Smooth muscle cell (in vitro differentiated cells): ENCODE results near the gene BTBD3. TPM values are rescaled to one million over a fixed set of nuclear protein-coding genes. Genes with fewer than 3 reads are reported as not detected.
A peak's percentile ranks its signal among the peaks of the same experiment; 100 is the strongest.

Source experiments
- DNase-seq: peaks from one replicate; lab custom pipeline; 2025; ENCODE audit not compliant: unreplicated experiment; lab: John Stamatoyannopoulos, UW
- H2AFZ ChIP-seq: fragments of 200-600 bp; sonication (generic); 2 replicates; pipeline ENCODE4 v1.6.0; 2016; ENCODE audit warnings: antibody characterized with exemption, low read depth, mild to moderate bottlenecking
- H3F3A ChIP-seq: fragments of 200-600 bp; sonication (generic); 2 replicates; pipeline ENCODE4 v1.6.0; 2017; ENCODE audit warnings: antibody characterized with exemption, low read depth
- H3K27ac ChIP-seq: fragments of 200-600 bp; sonication (generic); 2 replicates; pipeline ENCODE4 v1.5.1; 2016; ENCODE audit warnings: low read depth, mild to moderate bottlenecking
- H3K27me3 ChIP-seq: fragments of 200-600 bp; sonication (generic); 2 replicates; pipeline ENCODE4 v1.6.1; 2016; ENCODE audit warnings: low read depth, mild to moderate bottlenecking
- H3K36me3 ChIP-seq: fragments of 200-600 bp; sonication (generic); 2 replicates; pipeline ENCODE4 v1.5.1; 2016; ENCODE audit warnings: low read depth
- H3K4me1 ChIP-seq: fragments of 200-600 bp; sonication (generic); 2 replicates; pipeline ENCODE4 v1.5.1; 2016; ENCODE audit warnings: low read depth
- H3K4me2 ChIP-seq: fragments of 200-600 bp; sonication (generic); 2 replicates; pipeline ENCODE4 v1.6.0; 2016; ENCODE audit warnings: mild to moderate bottlenecking
- H3K4me3 ChIP-seq: fragments of 200-600 bp; sonication (generic); 2 replicates; pipeline ENCODE4 v1.5.1; 2016; ENCODE audit warnings: mild to moderate bottlenecking
- H3K79me2 ChIP-seq: fragments of 200-600 bp; sonication (generic); 2 replicates; pipeline ENCODE4 v1.6.0; 2016; ENCODE audit warnings: low read depth, mild to moderate bottlenecking
- H3K9ac ChIP-seq: fragments of 200-600 bp; sonication (generic); 2 replicates; pipeline ENCODE4 v1.6.0; 2016; ENCODE audit warnings: low read depth
- H3K9me3 ChIP-seq: fragments of 200-600 bp; sonication (generic); replicated peaks from 2 replicates; pipeline ENCODE4 v1.5.1; 2016; ENCODE audit warnings: low read depth
- H4K20me1 ChIP-seq: fragments of 200-600 bp; sonication (generic); 2 replicates; pipeline ENCODE4 v1.6.0; 2016; ENCODE audit warnings: low read depth
- WGBS: methylation state at CpG from one replicate; pipeline ENCODE4 v1.1.7; 2016; ENCODE audit warnings: low lambda C conversion rate; 5-methylcytosine and 5-hydroxymethylcytosine counted together
- polyA plus RNA-seq: library from polyadenylated mRNA; unstranded; fragments of >200 nt; fragmentation: Nextera tagmentation; extraction: Ambion mirVana; gene quantifications from 2 replicates; pipeline ENCODE4 v1.2.1, GENCODE V29; 2016
- total RNA-seq: library from RNA; depleted of rRNA; stranded (reverse); fragments of >200 nt; gene quantifications from 2 replicates; pipeline ENCODE4 v1.2.3, GENCODE V29; 2014
- TF ChIP-seq, protein P1 (sequence below): fragments of 200-600 bp; sonication (generic); IDR thresholded peaks from 2 replicates; pipeline ENCODE4 v1.5.1; 2017; ENCODE audit warnings: borderline replicate concordance, mild to moderate bottlenecking, antibody characterized with exemption; ENCODE audit not compliant: insufficient read depth, poor library complexity, severe bottlenecking

Gene BTBD3
- 65.2 and 70.1 TPM in 2 replicates for total RNA-seq
- polyA plus RNA-seq = 17.5 and 18.2 TPM in 2 replicates

- H3F3A ChIP-seq = peaks cover 14% of the 10 kb centered on the region
- H3K79me2 ChIP-seq = peaks cover 100% of the 10 kb centered on the region
- peak within 1 kb of the TSS; percentile 18 for H3K9ac ChIP-seq
Measured at GRCh38 chr20:11917663-11918062, at the start of gene BTBD3. BTBD3 (plus strand) TSS chr20:11917893; CDS start chr20:11918276, 383 bp downstream.

GRCh38 chr20:11869641-11870040 is 48.1 kb upstream of the BTBD3 start:
- Histone ChIP-seq H3K4me1 (no peaks in the 10 kb centered on the region), H3F3A (no peaks in the 10 kb centered on the region), H3K27ac (no peak overlapping the region), H3K9me3 (no peaks in the 10 kb centered on the region), H3K36me3 (no peaks in the 10 kb centered on the region), H4K20me1 (no peaks in the 10 kb centered on the region), H3K4me3 (no peak overlapping the region), H3K27me3 (no peaks in the 10 kb centered on the region), H3K4me2 (no peak overlapping the region), H3K79me2 (no peaks in the 10 kb centered on the region), H2AFZ (no peak overlapping the region), H3K9ac (no peak overlapping the region)
- DNase-seq = no peak
- TF ChIP-seq, protein P1, sequence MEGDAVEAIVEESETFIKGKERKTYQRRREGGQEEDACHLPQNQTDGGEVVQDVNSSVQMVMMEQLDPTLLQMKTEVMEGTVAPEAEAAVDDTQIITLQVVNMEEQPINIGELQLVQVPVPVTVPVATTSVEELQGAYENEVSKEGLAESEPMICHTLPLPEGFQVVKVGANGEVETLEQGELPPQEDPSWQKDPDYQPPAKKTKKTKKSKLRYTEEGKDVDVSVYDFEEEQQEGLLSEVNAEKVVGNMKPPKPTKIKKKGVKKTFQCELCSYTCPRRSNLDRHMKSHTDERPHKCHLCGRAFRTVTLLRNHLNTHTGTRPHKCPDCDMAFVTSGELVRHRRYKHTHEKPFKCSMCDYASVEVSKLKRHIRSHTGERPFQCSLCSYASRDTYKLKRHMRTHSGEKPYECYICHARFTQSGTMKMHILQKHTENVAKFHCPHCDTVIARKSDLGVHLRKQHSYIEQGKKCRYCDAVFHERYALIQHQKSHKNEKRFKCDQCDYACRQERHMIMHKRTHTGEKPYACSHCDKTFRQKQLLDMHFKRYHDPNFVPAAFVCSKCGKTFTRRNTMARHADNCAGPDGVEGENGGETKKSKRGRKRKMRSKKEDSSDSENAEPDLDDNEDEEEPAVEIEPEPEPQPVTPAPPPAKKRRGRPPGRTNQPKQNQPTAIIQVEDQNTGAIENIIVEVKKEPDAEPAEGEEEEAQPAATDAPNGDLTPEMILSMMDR = no peak

More at GRCh38 chr20:11917663-11918062, at the start of gene BTBD3:
- no peak for DNase-seq
- TF ChIP-seq, protein P1 = no peak
- Histone ChIP-seq H3K4me2 (peak within 1 kb of the TSS; percentile 79), H3K4me1 (peaks cover 30% of the 10 kb centered on the region), H3K27ac (peak within 1 kb of the TSS; percentile 70), H2AFZ (no peak within 1 kb of the TSS), H4K20me1 (peaks cover 65% of the 10 kb centered on the region), H3K36me3 (peaks cover 2% of the 10 kb centered on the region), H3K4me3 (peak within 1 kb of the TSS; percentile 43), H3K9me3 (no peaks in the 10 kb centered on the region), H3K27me3 (no peaks in the 10 kb centered on the region)
- WGBS = 44% methylated on average over 4 of the region's 4 CpGs

DNA sequence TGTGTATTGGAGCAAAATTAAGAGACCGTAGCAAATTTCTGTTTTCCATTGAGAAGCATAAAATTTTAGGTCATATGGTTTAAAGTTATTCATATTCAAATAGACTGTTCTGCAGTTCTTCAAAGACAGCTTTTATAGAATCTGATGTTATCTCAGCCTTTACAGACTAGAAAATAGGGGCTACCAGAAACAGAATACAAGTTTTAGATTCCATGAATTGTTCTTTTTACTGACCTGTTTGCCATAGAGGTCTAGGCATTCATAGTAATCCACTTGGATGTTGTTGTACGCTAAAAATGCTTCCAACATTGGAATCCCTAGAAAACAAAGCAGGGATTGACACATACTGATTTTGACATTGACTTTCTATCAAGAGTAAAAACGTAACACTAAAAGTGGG is 47.3 kb upstream of the BTBD3 start:
- TF ChIP-seq, protein P1 = no peak
- H3K79me2 ChIP-seq = no peaks in the 10 kb centered on the region
- no peak overlapping the region for H2AFZ ChIP-seq
- no peaks in the 10 kb centered on the region for H3F3A ChIP-seq
- H3K9ac ChIP-seq = no peak overlapping the region
- no peak for DNase-seq
- no peaks in the 10 kb centered on the region for H4K20me1 ChIP-seq
- H3K27me3 ChIP-seq = no peaks in the 10 kb centered on the region
- H3K36me3 ChIP-seq = no peaks in the 10 kb centered on the region
- H3K27ac ChIP-seq = no peak overlapping the region
- no peak overlapping the region for H3K4me2 ChIP-seq
- H3K4me3 ChIP-seq = no peak overlapping the region
- WGBS = 51% methylated on average over 3 of the region's 3 CpGs
- no peaks in the 10 kb centered on the region for H3K4me1 ChIP-seq
- no peaks in the 10 kb centered on the region for H3K9me3 ChIP-seq

DNA sequence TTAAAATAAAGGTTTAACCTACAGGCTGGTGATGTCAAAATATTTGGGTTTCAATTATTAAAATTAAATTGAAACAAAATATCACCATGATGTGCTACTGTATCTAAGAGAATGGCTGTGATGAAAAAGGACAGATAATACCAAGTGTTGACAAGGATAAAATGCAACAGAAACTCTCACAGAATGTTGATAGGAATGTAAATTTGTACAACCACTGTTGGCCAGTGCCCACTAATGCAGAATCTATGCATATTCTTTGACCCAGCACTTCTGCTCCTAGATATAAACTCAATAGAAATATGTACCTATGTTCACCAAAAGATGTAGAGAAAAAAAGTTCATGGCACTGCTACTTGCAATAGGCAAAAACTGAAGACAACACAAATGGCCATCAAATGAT is 41.1 kb upstream of the BTBD3 start:
- Histone ChIP-seq H3K79me2 (no peaks in the 10 kb centered on the region), H4K20me1 (no peaks in the 10 kb centered on the region), H3K4me3 (no peak overlapping the region), H3K9ac (no peak overlapping the region), H2AFZ (no peak overlapping the region), H3K27me3 (no peaks in the 10 kb centered on the region), H3K27ac (no peak overlapping the region), H3K4me1 (no peaks in the 10 kb centered on the region), H3F3A (peaks cover 10% of the 10 kb centered on the region), H3K9me3 (no peaks in the 10 kb centered on the region), H3K36me3 (no peaks in the 10 kb centered on the region), H3K4me2 (no peak overlapping the region)
- TF ChIP-seq, protein P1 = no peak
- no peak for DNase-seq
